Esophagus muscularis mucosa (tissue), 4 donors: ENCODE measurements around the gene PRKCH. TPM values are rescaled to one million over a fixed set of nuclear protein-coding genes. Genes with fewer than 3 reads are reported as not detected.

Experiments
- DNase-seq: peaks from one replicate; pipeline ENCODE4 v3.0.0-alpha.2; 2017; ENCODE audit errors: extremely low spot score
- H3K27ac ChIP-seq, 4 donors: fragments of 200-600 bp; sonication (generic); replicated peaks in 1 of 4; 1 replicate in 3 of 4; 2 replicates in 1 of 4; pipeline ENCODE4 v1.5.1; 2016 to 2019; ENCODE audit warnings: mild to moderate bottlenecking in 1 of 4
- H3K27me3 ChIP-seq, 4 donors: fragments of 200-600 bp; sonication (generic); one replicate each; pipeline versions ENCODE4 v1.5.1 to v1.6.0; 2016 to 2019
- H3K36me3 ChIP-seq, 4 donors: fragments of 200-600 bp; sonication (generic); one replicate each; pipeline ENCODE4 v1.5.1; 2016 to 2019
- H3K4me1 ChIP-seq, 4 donors: fragments of 200-600 bp; sonication (generic); one replicate each; pipeline ENCODE4 v1.5.1; 2016 to 2019
- H3K4me3 ChIP-seq, 4 donors: fragments of 200-600 bp; sonication (generic); 1 replicate in 2 of 4; 2 replicates in 2 of 4; pipeline ENCODE4 v1.5.1; 2016 to 2019; ENCODE audit warnings: mild to moderate bottlenecking in 4 of 4, moderate library complexity in 1 of 4
- H3K9me3 ChIP-seq, 4 donors: fragments of 200-600 bp; sonication (generic); 1 replicate in 3 of 4; 2 replicates in 1 of 4; pipeline ENCODE4 v1.5.1; 2016 to 2019
- EP300 ChIP-seq: sonication (generic); formaldehyde crosslinking; IDR thresholded peaks from one replicate; pipeline ENCODE4 v1.6.1; 2017; ENCODE audit warnings: antibody characterized with exemption
- POLR2A ChIP-seq: fragments of 450-650 bp; IDR thresholded peaks from one replicate; pipeline ENCODE4 v1.6.1; 2017; ENCODE audit warnings: antibody characterized with exemption, moderate library complexity, mild to moderate bottlenecking, low read depth
- POLR2AphosphoS5 ChIP-seq, 2 donors: sonication (generic); formaldehyde crosslinking; IDR thresholded peaks; one replicate each; pipeline ENCODE4 v1.6.1; 2017; ENCODE audit warnings: antibody characterized with exemption in 2 of 2
- WGBS: methylation state at CpG from one replicate; pipeline ENCODE4 v1.1.5; 2018; 5-methylcytosine and 5-hydroxymethylcytosine counted together
- intact Hi-C: fragments of 100-400 bp; cut with DNase I; formaldehyde crosslinking; loops from one replicate; pipeline ENCODE4 v1.15.1; 2023
- total RNA-seq, 4 donors: library from RNA; depleted of rRNA; stranded (reverse); fragments of >200 nt; gene quantifications; one replicate each; pipeline versions ENCODE4 v1.1.0 to v1.2.1, GENCODE V29; 2016
- TF ChIP-seq, protein P1 (sequence below), 3 experiments: fragments of 200-600 bp in 2 of 3; fragments of 450-650 bp in 1 of 3; sonication (generic) in 2 of 3; IDR thresholded peaks; one replicate each; pipeline ENCODE4 v1.5.1; 2017 to 2019; ENCODE audit warnings: antibody characterized with exemption in 3 of 3, mild to moderate bottlenecking in 2 of 3, moderate library complexity in 1 of 3

Gene PRKCH
- total RNA-seq, 4 donors from 2014 or later = 13.3 to 67.6 (median 32.2) TPM

DNA sequence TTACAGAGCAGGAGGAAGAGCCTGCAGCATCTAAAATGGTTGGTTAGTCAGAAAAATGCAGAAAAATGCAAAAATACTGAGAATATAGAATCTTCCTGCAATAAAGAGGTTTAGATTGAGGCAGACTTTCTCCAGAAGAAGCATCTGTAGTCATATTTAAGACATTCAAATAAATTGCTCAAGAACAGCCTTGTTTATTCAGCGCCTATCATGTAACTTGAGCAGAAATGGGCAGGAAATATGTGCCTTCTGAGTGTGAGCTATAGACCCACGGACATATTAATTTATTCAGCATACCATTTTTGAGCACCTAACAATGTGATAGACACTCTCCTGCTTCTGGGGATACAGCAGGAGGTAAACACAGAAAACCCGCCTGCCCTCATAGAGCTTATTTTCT lies 272.0 kb downstream of the PRKCH start:
- WGBS = 81% methylated on average over 3 of the region's 3 CpGs
- no peaks in the 10 kb centered on the region for H3K36me3 ChIP-seq

DNA sequence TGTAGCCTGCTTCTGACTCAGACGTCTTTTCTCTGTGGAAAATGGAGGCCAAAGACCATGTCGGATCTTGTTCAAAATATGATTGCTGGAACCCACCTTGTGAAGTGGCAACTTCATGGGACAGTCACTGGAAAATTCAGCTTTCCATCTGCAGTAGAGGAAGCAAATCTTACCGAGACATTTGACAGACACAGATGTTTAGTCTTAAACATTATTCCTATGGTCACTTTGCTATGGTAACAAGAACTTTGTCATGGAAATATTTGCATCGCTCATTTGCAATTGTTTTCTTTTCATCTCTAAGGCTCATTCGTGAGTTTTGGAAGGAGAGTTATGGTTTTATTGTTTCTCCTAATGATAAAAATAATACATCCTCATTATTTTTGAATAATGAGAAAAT lies 275.6 kb downstream of the PRKCH start:
- DNase-seq = peak; percentile 7
- no peak overlapping the region for H3K4me3 ChIP-seq
- intact Hi-C loops = no loop called here
- WGBS = 18% methylated on average over 5 of the region's 5 CpGs
- H3K4me1 ChIP-seq = peaks cover 13 to 39% (median 28%) of the 10 kb centered on the region in 4 donors
- peak overlapping the region; percentile 10 to 30 (median 22) for H3K27ac ChIP-seq
- H3K27me3 ChIP-seq = no peaks in the 10 kb centered on the region
- H3K36me3 ChIP-seq = no peaks in the 10 kb centered on the region
- TF ChIP-seq, protein P1, sequence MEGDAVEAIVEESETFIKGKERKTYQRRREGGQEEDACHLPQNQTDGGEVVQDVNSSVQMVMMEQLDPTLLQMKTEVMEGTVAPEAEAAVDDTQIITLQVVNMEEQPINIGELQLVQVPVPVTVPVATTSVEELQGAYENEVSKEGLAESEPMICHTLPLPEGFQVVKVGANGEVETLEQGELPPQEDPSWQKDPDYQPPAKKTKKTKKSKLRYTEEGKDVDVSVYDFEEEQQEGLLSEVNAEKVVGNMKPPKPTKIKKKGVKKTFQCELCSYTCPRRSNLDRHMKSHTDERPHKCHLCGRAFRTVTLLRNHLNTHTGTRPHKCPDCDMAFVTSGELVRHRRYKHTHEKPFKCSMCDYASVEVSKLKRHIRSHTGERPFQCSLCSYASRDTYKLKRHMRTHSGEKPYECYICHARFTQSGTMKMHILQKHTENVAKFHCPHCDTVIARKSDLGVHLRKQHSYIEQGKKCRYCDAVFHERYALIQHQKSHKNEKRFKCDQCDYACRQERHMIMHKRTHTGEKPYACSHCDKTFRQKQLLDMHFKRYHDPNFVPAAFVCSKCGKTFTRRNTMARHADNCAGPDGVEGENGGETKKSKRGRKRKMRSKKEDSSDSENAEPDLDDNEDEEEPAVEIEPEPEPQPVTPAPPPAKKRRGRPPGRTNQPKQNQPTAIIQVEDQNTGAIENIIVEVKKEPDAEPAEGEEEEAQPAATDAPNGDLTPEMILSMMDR (IDR thresholded peaks at IDR 0.05) = no peak
- no peak for TF ChIP-seq EP300
- TF ChIP-seq POLR2AphosphoS5 (IDR thresholded peaks at IDR 0.05) = no peak
- no peak for TF ChIP-seq POLR2A
- H3K9me3 ChIP-seq = no peaks in the 10 kb centered on the region

More for the DNA sequence above, 272.0 kb downstream of the PRKCH start:
- H3K9me3 ChIP-seq = no peaks in the 10 kb centered on the region
- no peak for TF ChIP-seq POLR2AphosphoS5 (IDR thresholded peaks at IDR 0.05)
- TF ChIP-seq POLR2A = no peak
- TF ChIP-seq, protein P1 (IDR thresholded peaks at IDR 0.05) = no peak
- no peak for TF ChIP-seq EP300
- no peak overlapping the region for H3K4me3 ChIP-seq
- peaks cover 2 to 45% (median 28%) of the 10 kb centered on the region in 4 donors for H3K4me1 ChIP-seq
- no peak for DNase-seq
- H3K27ac ChIP-seq = no peak overlapping the region
- intact Hi-C loops = no loop called here
- no peaks in the 10 kb centered on the region for H3K27me3 ChIP-seq

DNA sequence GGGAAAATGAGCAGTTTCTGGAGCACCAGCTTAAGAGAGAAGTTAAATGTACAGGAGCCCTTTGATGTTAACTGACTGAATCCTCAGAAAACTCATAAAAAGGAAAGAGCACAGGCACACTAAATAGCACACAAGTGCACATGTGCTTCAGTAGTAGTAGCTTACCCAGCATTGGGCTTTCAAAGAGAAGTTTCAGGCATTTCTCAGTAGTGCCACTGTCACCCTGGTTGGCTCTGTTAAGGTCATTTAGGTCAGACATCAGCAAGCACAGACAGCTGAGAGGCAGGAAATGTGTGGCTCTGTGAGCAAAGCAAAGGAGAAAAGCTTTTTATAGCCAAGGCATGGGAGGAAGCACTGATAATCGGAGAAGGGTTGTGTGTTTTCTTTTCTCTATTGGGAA lies 277.6 kb downstream of the PRKCH start:
- Histone ChIP-seq H3K4me3 (no peak overlapping the region), H3K36me3 (no peaks in the 10 kb centered on the region), H3K4me1 (peaks cover 13 to 39% (median 28%) of the 10 kb centered on the region in 4 donors), H3K27me3 (no peaks in the 10 kb centered on the region), H3K9me3 (no peaks in the 10 kb centered on the region), H3K27ac (no peak overlapping the region)
- 21% methylated on average over 1 of the region's 1 CpG for WGBS
- TF ChIP-seq EP300 (no peak), POLR2AphosphoS5 (IDR thresholded peaks at IDR 0.05) (no peak), POLR2A (no peak)
- TF ChIP-seq, protein P1 (IDR thresholded peaks at IDR 0.05) = no peak
- peak; percentile 53 for DNase-seq
- intact Hi-C loops = no loop called here

DNA sequence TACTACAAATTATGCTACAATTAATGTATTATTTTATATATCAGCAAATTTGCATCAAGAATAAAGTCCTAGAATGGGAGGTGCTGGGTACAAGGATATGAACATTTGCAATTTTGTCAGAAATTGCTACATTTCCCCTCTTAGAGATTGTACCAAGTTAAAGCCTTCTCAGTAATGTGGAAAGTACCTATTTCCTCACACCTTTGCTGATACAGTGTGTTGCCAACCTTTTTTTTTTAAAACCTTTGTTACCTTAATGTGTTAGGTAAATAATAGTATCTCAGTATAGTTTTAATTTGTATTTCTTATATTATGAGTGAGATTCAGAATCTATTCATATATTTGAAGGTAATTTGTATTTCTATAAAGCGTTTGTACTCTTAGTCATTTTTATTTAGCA lies 278.6 kb downstream of the PRKCH start:
- peaks cover 13 to 31% (median 28%) of the 10 kb centered on the region in 4 donors for H3K4me1 ChIP-seq
- 95% methylated on average over 1 of the region's 1 CpG for WGBS
- H3K4me3 ChIP-seq = no peak overlapping the region
- no peak overlapping the region for H3K27ac ChIP-seq
- H3K36me3 ChIP-seq = no peaks in the 10 kb centered on the region
- DNase-seq = no peak
- H3K9me3 ChIP-seq = no peaks in the 10 kb centered on the region
- no peaks in the 10 kb centered on the region for H3K27me3 ChIP-seq
- TF ChIP-seq, protein P1 (IDR thresholded peaks at IDR 0.05) = no peak
- TF ChIP-seq POLR2AphosphoS5 (IDR thresholded peaks at IDR 0.05) = no peak
- TF ChIP-seq POLR2A = no peak
- intact Hi-C loops = no loop called here

Other genes with a start within 250 kb of the PRKCH start
- gene TMEM30B, start 40.2 kb upstream of the PRKCH start, total RNA-seq = 1 to 10 TPM in 3 of 4 donors, under 1 TPM in 1; 0.83 to 4.4 (median 3.0) TPM